GM12878 (cell line): ENCODE results near the gene FAM187B. TPM values are rescaled to one million over a fixed set of nuclear protein-coding genes. Genes with fewer than 3 reads are reported as not detected.

Experiments
- ATAC-seq: fragments of 200-7000 bp; cut with Tn5 transposase; 3 replicates; pipeline ENCODE4 v1.9.1; 2020; ENCODE audit warnings: mild to moderate bottlenecking, moderate library complexity
- BruUV-seq: library from RNA; stranded (reverse); fragments of 400-500 nt; replicated peaks from 2 replicates; lab custom pipeline; 2021; lab: Mats Ljungman, UMichigan
- CTCF ChIA-PET: fragments of 300-600 bp; sonication (Branson Sonifier 250); formaldehyde crosslinking; extraction: SDS; loops from one replicate; lab custom pipeline; 2021; ENCODE audit warnings: inconsistent platforms; lab: Yijun Ruan, JAX
- POLR2A ChIA-PET: fragments of 350-600 bp; formaldehyde crosslinking; extraction: SDS; loops from one replicate; lab custom pipeline; 2021; ENCODE audit warnings: inconsistent platforms; lab: Charles Lee
- RAD21 ChIA-PET: fragments of 300-600 bp; sonication (Branson Sonifier 250); formaldehyde crosslinking; loops from one replicate; lab custom pipeline; 2023; ENCODE audit warnings: antibody characterized with exemption; ENCODE audit not compliant: unreplicated experiment; lab: Charles Lee
- SMC1A ChIA-PET: fragments of 300-600 bp; sonication (Branson Sonifier 250); formaldehyde crosslinking; loops from one replicate; lab custom pipeline; 2023; ENCODE audit not compliant: unreplicated experiment, uncharacterized antibody; lab: Charles Lee
- DNase-seq: peaks from one replicate; pipeline ENCODE4 v3.0.0-alpha.2; 2011; ENCODE audit warnings: low read depth, low spot score
- FAIRE-seq: peaks from 3 replicates; lab custom pipeline; 2011; peaks lifted over from hg19 to GRCh38; lab: Jason Lieb, UNC
- H2AFZ ChIP-seq: 2 replicates; pipeline ENCODE4 v1.6.0; 2011; ENCODE audit warnings: low read depth, low read length, control low read depth; ENCODE audit not compliant: control insufficient read depth
- H3K27ac ChIP-seq: 2 replicates; pipeline ENCODE4 v1.5.1; 2011; ENCODE audit warnings: control low read depth; ENCODE audit not compliant: control insufficient read depth, insufficient read depth
- H3K27me3 ChIP-seq, 2 experiments: replicated peaks in 1 of 2; 2 replicates each; pipeline versions ENCODE4 v1.6.0 to v1.6.1; 2011; ENCODE audit warnings: low read length in 1 of 2; ENCODE audit not compliant: control insufficient read depth in 2 of 2, insufficient read depth in 2 of 2
- H3K36me3 ChIP-seq, 2 experiments: 2 replicates each; pipeline ENCODE4 v1.5.1; 2011; ENCODE audit warnings: low read length in 1 of 2; ENCODE audit not compliant: control insufficient read depth in 2 of 2, insufficient read depth in 2 of 2
- H3K4me1 ChIP-seq: 2 replicates; pipeline ENCODE4 v1.6.1; 2011; ENCODE audit warnings: mild to moderate bottlenecking, low read length, moderate library complexity, mixed read lengths; ENCODE audit not compliant: control insufficient read depth, insufficient read depth
- H3K4me2 ChIP-seq: 2 replicates; pipeline ENCODE4 v1.6.0; 2011; ENCODE audit warnings: control low read depth; ENCODE audit not compliant: control insufficient read depth, insufficient read depth
- H3K4me3 ChIP-seq: fragments of 200-600 bp; sonication (generic); 2 replicates; pipeline ENCODE4 v1.5.1; 2016
- H3K79me2 ChIP-seq: 2 replicates; pipeline ENCODE4 v1.6.0; 2011; ENCODE audit warnings: low read length; ENCODE audit not compliant: control insufficient read depth, insufficient read depth
- H3K9ac ChIP-seq: 2 replicates; pipeline ENCODE4 v1.8.0; 2011; ENCODE audit warnings: low read length, control low read depth, mixed read lengths; ENCODE audit not compliant: control insufficient read depth, insufficient read depth
- H3K9me3 ChIP-seq: replicated peaks from 3 replicates; pipeline ENCODE4 v1.5.1; 2011; ENCODE audit warnings: mild to moderate bottlenecking, low read length; ENCODE audit not compliant: control insufficient read depth, insufficient read depth
- H4K20me1 ChIP-seq: 2 replicates; pipeline ENCODE4 v1.6.0; 2011; ENCODE audit not compliant: control insufficient read depth, insufficient read depth
- FOXK2 ChIP-seq: fragments of 450-650 bp; IDR thresholded peaks from 2 replicates; pipeline ENCODE4 v1.6.1; 2017; ENCODE audit warnings: mild to moderate bottlenecking, moderate library complexity
- GATAD2B ChIP-seq: fragments of 450-650 bp; conservative IDR thresholded peaks from 2 replicates; pipeline ENCODE4 v1.6.1; 2017; ENCODE audit warnings: low read depth, mild to moderate bottlenecking, moderate library complexity
- MEF2B ChIP-seq: fragments of 450-650 bp; IDR thresholded peaks from 2 replicates; pipeline ENCODE4 v1.6.1; 2018; ENCODE audit warnings: mild to moderate bottlenecking, moderate library complexity; ENCODE audit not compliant: partially characterized antibody, poor library complexity, severe bottlenecking
- MTA2 ChIP-seq: fragments of 450-650 bp; IDR thresholded peaks from 2 replicates; pipeline ENCODE4 v1.6.1; 2016; ENCODE audit warnings: low read depth, mild to moderate bottlenecking, moderate library complexity
- POLR2A ChIP-seq: IDR thresholded peaks from 2 replicates; pipeline ENCODE4 v1.6.1; 2011; ENCODE audit warnings: low read depth, mild to moderate bottlenecking, low read length
- RELB ChIP-seq: fragments of 450-650 bp; IDR thresholded peaks from 2 replicates; pipeline ENCODE4 v1.6.1; 2017; ENCODE audit warnings: low read depth, mild to moderate bottlenecking, moderate library complexity
- ZNF687 ChIP-seq: fragments of 450-650 bp; IDR thresholded peaks from 2 replicates; pipeline ENCODE4 v1.6.1; 2017; ENCODE audit warnings: mild to moderate bottlenecking, moderate library complexity
- WGBS: methylation state at CpG from one replicate; pipeline ENCODE4 v1.1.6; 2016; ENCODE audit warnings: low lambda C conversion rate; ENCODE audit not compliant: insufficient replicate concordance, insufficient coverage; ENCODE audit errors: missing lambda C conversion rate; 5-methylcytosine and 5-hydroxymethylcytosine counted together
- in situ Hi-C: fragments of 300-500 bp; cut with MboI; formaldehyde crosslinking; loops from 9 replicates; pipeline ENCODE4 v1.14.3; 2018; ENCODE audit warnings: mixed read lengths
- intact Hi-C: fragments of 100-400 bp; cut with micrococcal nuclease; formaldehyde crosslinking; loops from one replicate; pipeline ENCODE4 v1.14.2; 2022; ENCODE audit not compliant: unreplicated experiment
- polyA plus RNA-seq, 11 experiments: library from polyadenylated mRNA; depleted of rRNA in 4 of 11; unstranded in 6 of 11; stranded (reverse) in 5 of 11; fragments of >200 nt; fragmentation: Nextera tagmentation in 4 of 11; fragmentation: Illumina TruSeq in 1 of 11; extraction: Ambion mirVana in 4 of 11; extraction: Trizol in 1 of 11; gene quantifications; 1 replicate in 1 of 11; 2 replicates in 10 of 11; pipeline versions ENCODE4 v1.2.1 to v1.2.3, GENCODE V29; 2011 to 2016; ENCODE audit warnings: inconsistent platforms in 2 of 11, missing spikeins in 2 of 11, low read depth in 1 of 11
- total RNA-seq, 4 experiments: library from RNA; depleted of rRNA in 3 of 4; stranded (reverse); fragments of >200 nt in 3 of 4; fragmentation: Illumina TruSeq in 1 of 4; extraction: Trizol in 1 of 4; gene quantifications; 2 replicates each; pipeline versions ENCODE4 v1.2.1 to v1.2.3, GENCODE V29; 2013 to 2021

FAM187B gene
- total and polyA plus RNA-seq, 10 of the 15 experiments (the other 5 are each of a cell fraction or from before 2014, with no cell fraction given), result 0.05 TPM; not detected in 9

DNA sequence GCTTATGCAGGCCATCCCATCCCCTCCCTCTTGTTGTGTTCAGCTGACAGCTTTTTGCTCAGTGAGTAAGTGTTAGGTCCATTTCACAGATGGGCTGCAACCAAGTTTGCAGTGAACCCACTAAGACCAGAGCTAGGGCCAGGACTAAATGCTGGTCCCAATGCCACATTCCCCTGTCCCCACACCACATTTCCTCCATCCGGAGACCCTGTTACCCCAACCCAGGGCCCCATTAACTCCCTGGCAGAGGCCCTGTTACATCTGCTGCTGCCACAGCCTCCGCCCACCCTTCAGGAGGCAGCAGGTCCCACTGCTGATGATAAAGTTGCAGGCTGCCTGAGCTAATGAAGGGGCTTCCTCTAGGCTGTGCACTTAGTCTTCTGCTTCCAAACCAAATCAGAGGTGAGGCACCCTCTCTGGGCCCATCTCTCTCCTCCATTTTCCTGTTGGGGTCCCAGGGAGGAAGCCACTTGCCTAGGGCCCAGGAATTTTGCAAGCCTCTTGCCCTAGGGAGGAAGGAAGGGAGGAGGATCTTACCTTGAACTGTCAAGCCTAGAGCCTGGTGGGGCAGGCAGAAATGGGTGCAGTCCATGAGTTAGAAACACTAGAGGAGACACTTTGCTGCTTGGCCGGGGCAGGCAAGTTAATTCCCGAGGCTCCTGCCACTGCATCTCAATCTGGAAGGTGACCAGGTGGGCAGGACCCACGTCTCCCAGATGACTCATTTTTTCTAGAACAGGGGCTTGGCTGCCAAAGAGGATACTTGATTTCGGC, 36.8 kb upstream of the FAM187B start:
- ATAC-seq (no peak), DNase-seq (no peak), FAIRE-seq (no peak)
- H3K4me1 ChIP-seq, result peaks cover 2% of the 10 kb centered on the region
- no peaks in the 10 kb centered on the region for H3K9me3 ChIP-seq
- peaks cover 27% of the 10 kb centered on the region for H3K79me2 ChIP-seq
- intact Hi-C loops (loop anchor here (5.0 to 10.0 kb wide), 2 partner anchors 82 to 229 kb away; partner anchors contain the start of genes FFAR1 and KRTDAP), in situ Hi-C loops (no loop called here)
- RAD21 ChIA-PET, result interaction anchor here (1.1 to 2.2 kb wide), 3 partner anchors 9 to 124 kb away, joined by 3 to 8 read pairs (median 6); no protein-coding TSS in a partner anchor
- no peak overlapping the region for H3K9ac ChIP-seq
- 82% methylated on average over 6 of the region's 6 CpGs for whole genome bisulfite sequencing
- no peak overlapping the region for H3K27ac ChIP-seq
- no peak overlapping the region for H3K4me3 ChIP-seq
- H3K27me3 ChIP-seq, result no peaks in the 10 kb centered on the region
- no peaks in the 10 kb centered on the region for H4K20me1 ChIP-seq
- CTCF ChIA-PET, result interaction anchor here (0.7 to 3.5 kb wide), 3 partner anchors 24 to 124 kb away, joined by 3 to 33 read pairs (median 3); no protein-coding TSS in a partner anchor
- no TSS peak for BruUV-seq
- H2AFZ ChIP-seq, result no peak overlapping the region
- SMC1A ChIA-PET, result interaction anchor here (0.9 to 1.2 kb wide), 2 partner anchors 10 to 23 kb away, joined by 3 read pairs; no protein-coding TSS in a partner anchor
- peaks cover 8 to 15% of the 10 kb centered on the region in 2 experiments; a peak in 3 of 4 replicates for H3K36me3 ChIP-seq
- TF ChIP-seq MTA2 (no peak), MEF2B (no peak), ZNF687 (no peak), GATAD2B (no peak), FOXK2 (no peak), RELB (no peak), POLR2A (peak; percentile 44; the same call in 1 of the 2 replicates)
- POLR2A ChIA-PET, result interaction anchor here (1.1 to 1.6 kb wide), 2 partner anchors 10 to 111 kb away, joined by 3 to 4 read pairs; partner anchors contain the start of gene FXYD5
- H3K4me2 ChIP-seq, result no peak overlapping the region
